Embryonic facial prominence (tissue), 1 donor: ENCODE data around the gene NME4.
"Not testable (repeated sequence)": the region's sequence is repeated elsewhere in the genome, so short reads cannot be mapped to it uniquely, and the experiment has no call there.

Experiments used
- DNase-seq: peaks from one replicate; pipeline ENCODE4 v3.0.0-alpha.2; 2016; ENCODE audit errors: extremely low spot score

Gene NME4

DNA sequence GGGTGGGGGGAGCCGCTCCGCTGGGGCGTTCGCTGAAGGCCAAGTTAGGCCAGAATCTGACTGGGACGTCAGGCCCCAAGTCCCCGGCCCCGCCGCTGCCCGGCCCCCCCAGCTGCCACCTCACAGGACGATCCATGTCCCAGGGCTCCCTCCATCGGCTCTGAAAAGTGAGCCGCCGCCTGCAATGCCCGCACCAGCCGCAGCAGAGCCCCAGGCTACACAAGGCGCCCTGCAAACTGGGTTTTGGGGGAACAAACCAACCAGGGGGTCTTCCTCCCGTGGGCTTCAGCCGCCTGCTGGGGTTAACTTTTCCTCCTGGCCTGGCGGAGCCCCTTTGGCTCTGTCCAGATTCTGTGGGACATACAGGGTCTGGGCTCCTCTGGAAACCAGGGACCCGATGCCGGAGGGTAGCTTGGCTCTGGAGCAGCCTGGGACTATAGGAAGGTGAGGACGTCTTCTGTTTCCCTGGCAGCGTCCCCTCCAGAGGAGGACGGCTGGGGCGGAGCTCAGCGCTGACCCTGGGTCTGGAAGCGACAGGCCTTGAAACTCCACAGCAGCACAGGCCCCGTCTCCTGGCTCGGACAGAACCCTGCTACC is 835 bp downstream of the NME4 start:
- peak; percentile 29 for DNase-seq

DNA sequence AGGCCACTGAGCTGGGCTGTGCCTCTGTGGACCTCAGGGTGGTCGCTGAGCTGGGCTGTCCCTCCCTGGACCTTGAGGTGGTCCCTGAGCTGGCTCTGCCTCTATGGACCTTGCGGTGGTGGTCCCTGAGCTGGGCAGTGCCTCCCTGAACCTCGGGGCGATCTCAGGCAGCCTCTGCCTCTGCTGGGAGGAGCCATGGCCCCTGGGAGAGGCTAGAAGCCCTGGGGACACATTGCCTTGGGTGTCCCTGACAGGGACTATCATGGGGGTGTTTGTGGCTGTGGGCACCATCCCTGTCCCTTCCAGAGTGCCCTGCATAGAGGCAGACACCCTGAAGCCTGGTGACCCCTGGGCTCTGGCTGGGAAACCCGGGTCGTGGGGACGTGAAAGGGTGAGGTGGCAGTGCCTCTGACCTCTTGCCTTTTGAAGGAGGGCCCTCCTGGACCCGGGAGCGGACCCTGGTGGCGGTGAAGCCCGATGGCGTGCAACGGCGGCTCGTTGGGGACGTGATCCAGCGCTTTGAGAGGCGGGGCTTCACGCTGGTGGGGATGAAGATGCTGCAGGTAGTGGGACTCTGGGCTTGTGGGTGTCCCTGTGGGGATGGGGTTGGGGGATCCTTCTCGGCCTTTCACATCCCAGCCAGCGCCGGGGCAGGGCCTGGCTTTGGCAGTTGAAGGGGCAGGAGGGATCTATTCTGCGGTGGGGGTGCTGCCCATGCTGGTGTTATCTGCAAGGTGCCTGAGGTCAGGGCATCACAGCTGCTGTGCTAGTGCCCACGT is 1.8 kb downstream of the NME4 start:
- no peak for DNase-seq

DNA sequence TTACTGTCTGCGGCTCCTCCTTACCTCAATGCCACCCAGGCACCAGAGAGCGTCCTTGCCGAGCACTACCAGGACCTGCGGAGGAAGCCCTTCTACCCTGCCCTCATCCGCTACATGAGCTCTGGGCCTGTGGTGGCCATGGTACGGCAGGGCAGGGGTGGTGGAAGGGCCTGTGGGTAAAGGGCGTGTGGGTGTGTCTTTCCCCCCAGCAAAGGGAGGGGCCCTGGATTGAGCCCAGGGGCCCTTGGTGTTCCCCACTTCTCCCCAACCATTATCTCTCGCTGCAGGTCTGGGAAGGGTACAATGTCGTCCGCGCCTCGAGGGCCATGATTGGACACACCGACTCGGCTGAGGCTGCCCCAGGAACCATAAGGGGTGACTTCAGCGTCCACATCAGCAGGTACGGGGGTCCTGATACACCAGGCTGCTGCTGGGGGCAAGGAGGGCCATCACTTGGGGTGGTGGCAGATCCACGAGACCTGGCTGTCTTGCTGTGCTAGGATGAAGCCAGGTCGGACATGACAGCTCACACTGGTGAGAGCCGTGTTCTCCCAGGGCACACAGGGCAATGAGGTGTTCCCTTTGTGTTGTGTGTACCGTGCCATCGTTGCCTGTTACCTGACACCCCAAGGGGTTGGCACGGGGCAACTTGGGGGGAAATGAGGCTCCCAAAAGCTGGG is 2.5 kb downstream of the NME4 start:
- DNase-seq: no peak

DNA sequence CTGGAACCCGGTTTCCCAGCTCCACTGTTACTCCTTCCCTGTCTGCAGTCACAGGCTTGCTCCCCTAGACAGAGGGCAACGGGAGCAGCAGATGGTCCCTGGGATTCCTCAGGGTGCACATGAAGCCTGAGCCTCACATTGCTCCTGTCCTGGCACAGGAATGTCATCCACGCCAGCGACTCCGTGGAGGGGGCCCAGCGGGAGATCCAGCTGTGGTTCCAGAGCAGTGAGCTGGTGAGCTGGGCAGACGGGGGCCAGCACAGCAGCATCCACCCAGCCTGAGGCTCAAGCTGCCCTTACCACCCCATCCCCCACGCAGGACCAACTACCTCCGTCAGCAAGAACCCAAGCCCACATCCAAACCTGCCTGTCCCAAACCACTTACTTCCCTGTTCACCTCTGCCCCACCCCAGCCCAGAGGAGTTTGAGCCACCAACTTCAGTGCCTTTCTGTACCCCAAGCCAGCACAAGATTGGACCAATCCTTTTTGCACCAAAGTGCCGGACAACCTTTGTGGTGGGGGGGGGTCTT is 3.1 kb downstream of the NME4 start:
- no peak for DNase-seq

DNA sequence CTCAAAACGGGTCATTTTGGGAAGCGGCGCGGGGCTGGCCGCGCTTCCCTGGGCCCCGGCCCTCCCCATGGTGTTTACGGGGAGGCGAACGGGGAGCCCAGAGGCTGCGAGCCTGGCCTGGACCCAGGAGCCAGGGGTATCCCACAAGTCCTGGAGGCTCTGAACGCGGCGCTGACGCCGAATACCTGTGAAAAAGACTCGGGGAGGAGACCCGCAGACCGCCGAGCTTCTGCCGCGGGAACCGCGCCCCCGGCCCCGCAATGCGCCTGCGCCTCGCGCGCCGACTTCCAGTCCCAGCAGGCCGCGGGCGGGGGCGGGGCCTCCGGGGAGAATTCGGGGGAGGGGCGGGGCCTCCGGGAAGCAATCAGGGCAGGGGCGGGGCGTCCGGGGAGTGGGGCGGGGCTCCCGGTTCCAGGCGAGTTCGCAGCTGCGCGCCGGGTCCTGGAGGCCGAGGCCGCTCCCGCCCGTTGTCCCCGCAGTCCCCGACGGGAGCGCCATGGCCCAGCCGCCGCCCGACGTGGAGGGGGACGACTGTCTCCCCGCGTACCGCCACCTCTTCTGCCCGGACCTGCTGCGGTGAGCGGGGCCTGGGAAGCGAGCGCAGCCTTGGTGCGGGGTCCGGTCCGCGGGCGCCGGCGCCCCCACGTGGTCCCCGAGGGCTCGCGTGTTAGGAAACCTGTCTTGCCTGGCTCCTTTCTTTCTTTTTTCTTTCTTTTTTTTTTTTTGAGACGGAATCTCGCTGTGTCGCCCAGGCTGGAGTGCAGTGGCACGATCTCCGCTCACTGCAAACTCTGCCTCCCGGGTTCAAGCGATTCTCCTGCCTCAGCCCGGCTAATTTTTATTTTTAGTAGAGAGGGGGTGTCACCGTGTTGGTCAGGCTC is 4.7 kb downstream of the NME4 start, which contains the start of gene DECR2:
Gene DECR2, plus strand, starts transcription at position 418 of the 881 bp plus-strand sequence. Its CDS starts 79 bp downstream, at position 497.
- peak; percentile 79 for DNase-seq

DNA sequence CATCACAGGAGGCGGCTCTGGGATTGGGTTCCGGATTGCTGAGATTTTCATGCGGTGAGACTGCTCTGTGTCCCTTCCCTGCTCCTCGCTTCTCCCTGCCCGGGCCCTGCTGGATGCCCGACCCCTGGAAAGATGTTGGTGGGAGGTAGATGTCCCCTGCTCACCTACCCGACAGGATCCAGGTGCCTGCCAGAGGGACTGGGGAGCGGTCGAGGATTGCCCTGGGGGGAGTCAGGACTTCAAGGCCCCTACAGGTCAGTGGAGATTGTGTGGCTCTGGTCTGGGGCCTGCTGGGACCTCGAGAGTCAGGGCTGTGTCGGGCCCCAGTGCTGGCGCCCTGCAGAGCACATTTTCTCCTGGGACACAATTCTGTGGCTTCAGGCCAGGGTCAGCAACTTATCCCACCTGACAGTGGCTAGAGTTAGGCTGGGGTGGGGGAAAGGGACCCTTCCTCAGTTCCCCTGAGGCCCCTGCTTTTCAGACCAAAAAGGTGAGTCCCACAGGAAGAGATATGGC is 8.0 kb downstream of the NME4 start:
- no peak for DNase-seq

DNA sequence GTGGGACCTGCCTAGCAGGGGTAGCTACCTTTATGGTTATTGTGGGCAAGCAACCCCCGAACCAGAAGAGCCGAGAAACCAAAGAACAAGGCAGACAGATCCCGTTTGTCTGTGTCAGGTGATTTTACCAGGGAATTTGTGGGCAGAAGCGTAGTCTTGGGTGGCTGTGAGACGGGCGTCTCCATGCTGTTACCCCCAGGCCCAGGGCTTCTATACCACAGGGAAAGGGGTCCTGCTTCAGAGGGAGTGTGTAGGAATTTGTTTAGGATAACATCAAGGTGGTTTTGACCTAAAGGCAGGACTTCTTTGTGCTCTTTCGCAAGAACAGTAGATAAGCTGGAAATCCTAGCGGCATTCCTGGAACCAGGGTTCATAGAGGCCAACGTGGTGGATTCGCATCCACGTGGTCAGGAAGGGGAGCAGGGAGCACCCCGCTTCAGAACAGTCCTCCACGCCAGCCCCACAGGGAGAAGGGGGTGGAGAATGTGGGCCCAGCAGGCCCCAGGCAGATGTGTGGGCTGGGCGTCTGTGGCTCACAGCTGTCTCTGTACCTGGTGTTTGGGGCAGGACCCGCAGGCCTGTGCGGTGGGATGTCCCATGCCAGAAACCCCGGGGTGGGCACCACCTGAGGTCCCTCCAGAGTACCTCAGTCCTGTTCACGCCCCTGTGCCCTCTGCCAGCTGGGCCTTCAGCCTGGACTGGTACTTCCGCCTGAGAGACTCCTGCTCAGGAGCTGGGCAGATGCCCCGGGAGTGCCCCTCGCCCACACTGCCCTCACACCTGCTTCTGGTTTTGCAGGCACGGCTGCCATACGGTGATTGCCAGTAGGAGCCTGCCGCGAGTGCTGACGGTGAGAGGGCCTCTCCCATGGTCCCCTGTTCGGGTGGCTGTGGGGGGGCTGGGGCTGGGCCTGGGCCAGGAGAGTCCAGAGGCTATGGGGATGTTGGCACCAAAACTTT is 8.8 kb downstream of the NME4 start:
- no peak for DNase-seq

DNA sequence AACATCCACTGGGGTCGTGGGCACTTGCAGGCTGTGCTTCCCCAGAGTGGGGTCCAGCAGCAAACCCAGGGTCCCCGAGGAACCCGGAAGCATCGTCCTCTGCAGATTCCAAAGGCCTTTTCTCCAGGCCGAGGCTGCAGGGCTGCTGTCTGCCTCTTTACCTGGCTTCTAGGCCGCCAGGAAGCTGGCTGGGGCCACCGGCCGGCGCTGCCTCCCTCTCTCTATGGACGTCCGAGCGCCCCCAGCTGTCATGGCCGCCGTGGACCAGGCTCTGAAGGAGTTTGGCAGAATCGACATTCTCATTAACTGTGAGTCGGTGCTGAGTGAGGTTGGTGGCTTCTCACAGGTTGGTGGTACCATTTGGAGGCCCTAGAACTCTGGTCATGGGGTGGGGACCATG is 10.3 kb downstream of the NME4 start:
- no peak for DNase-seq

DNA sequence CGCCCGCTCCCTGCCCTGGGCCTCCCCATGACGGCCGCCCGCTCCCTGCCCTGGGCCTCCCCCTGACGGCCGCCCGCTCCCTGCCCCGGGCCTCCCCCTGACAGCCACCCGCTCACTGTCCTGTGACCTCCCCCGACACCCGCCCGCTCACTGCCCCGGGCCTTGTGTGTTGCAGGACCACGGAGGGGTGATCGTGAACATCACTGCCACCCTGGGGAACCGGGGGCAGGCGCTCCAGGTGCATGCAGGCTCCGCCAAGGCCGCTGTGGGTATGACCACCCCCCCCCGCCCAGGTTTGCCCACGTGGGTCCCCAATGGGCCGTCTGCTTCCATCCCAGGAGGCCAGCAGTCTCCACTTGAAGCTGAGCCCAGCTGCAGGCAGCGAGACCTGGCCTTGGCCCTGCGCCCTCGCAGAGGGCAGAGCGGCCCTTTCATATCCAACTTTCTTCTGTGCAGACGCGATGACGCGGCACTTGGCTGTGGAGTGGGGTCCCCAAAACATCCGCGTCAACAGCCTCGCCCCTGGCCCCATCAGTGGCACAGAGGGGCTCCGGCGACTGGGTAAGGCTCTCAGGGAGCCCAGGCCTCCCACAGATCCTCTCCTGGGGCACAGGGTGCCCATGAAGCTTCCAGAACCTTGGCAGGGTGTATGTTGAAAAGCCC is 13.6 kb downstream of the NME4 start:
- no peak for DNase-seq

DNA sequence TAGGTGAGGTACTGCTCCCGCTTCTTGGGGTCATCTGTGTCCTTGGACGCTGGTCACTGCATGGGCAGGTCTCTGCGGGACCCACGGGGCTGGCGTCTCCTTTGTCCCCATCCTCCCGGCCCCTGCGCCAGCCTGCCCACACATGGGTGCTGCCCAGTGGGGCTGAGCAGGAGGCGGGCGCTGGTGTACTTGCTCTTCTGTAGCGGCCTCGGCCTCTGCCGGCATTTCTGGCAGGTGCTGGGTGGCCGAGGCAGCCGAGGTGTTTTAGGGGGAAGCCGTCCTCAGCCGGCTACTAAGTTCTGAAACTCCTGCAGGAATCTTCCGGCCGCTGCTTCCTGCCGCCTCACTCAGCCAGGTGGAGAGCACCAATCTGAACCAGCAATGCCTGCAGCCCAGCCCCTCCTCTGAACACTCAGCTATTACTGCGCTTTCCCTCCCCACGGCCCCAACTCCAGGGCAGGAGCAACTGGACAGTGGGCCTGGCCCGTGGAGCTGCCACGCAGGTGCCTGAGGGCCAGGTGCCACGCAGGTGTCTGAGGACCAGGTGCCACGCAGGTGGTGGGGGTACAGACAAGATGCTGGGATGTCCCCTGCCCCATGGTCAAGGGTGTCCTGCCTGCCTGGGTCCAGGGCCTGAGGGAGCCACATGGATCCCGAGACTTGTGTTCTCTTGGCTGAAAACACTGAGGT is 14.7 kb downstream of the NME4 start:
- DNase-seq: no peak

DNA sequence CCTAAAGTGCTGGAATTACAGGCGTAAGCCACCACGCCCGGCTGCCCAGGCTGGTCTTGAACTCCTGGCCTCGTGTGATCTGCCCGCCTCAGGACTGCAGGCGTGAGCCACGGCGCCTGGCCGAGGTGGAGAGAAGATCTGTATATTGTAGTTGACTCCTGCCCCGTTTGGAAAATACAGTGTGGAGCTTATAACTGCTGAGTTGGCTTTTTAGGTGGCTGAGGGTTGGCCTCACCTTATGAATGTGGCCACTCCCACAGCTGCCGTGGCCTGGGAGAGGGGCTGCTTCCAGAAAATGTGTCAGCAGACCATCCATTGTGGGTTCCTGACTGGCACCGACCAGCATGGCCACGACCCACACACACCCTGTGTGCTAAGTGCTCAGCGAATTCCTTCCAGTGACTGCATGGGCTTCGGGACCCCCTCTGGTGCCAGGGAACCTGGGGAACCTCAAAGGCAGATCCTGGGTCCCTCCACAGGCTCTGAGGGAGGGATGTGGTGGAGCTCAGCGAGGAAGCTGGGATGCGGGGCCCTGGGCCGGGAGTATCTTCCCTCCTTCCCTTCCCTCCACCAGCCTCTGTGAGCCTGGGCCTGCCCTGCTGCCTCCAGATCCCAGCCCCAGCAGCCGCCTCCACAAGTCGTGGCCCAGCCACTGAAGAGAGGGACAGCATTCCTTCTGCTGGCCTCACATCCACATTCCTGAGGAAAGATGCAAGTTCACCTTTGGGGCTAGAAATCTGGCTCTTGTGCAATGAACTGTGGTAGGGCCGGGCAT is 17.6 kb downstream of the NME4 start:
- no peak for DNase-seq

DNA sequence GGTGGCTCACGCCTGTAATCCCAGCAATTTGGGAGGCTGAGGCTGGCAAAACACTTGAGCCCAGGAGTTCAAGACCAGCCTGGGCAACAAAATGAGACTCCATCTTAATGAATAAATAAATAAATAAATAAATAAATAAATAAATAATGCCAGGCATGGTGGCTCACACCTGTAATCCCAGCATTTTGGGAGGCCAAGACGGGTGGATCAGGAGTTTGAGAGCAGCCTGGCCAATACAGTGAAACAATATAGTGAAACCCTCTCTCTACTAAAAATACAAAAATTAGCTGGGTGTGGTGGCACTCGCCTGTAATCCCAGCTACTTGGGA is 18.1 kb downstream of the NME4 start:
- DNase-seq: not testable (repeated sequence)

DNA sequence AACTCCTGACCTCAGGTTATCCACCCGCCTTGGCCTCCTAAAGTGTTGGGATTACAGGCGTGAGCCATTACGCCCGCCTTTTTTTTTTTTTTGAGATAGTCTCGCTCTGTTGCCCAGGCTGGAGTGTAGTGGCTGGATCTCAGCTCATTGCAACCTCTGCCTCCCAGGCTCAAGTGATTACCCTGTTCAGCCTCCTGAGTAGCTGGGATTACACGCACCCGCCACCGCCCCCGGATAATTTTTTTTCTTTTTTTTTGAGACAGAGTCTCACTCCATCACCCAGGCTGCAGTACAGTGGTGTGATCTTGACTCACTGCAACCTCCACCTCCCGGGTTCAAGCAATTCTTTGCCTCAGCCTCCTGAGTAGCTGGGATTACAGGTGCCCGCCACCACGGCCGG is 25.2 kb downstream of the NME4 start:
- not testable (repeated sequence) for DNase-seq

DNA sequence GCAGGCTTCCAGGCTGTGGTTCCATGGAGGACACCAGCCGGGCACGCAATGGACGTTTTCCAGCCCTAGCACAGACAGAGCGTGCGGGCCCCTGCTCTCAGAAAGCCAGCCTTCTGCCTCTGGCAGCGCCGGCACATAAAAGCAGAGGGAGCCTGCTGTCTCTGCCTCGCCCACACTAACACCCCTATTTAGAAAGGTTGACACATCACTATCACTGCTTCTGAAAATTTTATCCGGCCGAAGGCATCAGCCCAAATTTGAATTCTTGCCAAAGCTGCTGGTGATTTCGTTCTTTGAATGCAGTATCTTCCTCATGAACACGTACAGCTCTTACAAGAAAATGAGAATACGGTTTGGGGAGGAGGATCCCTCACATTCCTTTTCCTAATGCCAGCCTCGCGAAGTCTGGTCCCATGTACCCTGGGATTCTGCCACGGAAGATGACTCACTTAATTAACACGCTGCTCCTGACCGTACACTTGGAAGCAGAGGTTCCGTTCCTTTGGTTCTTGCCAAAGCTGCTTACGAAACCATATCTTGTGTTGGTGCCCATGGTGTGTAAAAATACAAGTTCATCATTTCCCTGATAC is 27.1 kb downstream of the NME4 start:
- no peak for DNase-seq

DNA sequence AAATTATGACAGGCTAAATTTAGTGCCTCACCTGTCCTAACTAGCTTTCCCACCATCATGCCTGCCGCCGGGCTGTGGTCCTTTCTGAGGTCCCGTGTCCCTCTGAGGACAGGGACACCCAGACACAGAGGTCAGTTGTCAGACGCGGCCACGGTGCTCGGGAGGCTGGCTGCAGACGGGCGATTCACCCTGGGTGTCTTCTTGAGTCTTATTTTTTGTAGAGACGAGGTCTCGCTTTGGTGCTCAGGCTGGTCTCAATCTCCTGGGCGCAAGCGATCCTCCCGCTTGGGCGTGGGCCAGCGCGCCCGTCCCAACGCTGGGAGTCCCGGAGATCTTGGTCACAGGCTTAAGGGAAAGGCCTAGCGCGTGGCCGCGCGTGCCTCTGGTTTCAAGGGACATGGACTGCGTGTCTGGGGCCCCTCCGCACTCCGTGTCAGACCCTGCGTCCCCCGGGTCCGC is 27.7 kb downstream of the NME4 start:
- DNase-seq: no peak

DNA sequence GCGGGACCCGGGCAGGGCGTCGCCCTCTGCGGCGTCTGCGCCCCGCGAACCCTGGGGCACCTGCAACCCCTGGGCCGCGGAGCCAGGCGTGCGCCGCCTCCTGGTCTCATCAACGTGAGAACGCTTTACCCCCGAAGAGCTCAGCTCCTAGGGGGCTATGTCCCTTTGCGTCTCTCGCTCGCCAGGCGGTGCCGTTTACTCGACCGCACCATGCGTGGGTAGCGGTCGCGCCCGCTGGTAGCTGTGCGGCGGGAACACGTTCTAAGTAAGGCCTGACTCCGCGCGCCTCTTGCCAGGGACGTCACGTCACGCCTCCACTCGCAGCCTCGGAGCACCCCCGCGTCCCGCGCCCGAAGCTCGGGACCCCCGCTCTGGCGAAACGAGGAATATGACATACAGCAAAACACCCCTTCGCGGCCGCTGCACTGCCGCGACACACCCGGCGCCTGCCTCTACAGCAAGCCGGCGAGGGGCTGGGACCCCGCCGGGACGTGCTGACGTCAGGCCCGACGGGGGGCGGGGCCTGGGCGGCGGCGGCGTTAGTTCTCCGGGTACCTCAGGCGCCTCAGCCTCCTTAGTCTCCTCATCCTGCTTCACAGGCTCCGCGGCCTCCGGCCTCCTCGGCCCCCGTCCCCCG is 28.2 kb downstream of the NME4 start, which contains the start of gene RAB11FIP3:
Gene RAB11FIP3, plus strand, starts transcription at position 568 of the 637 bp plus-strand sequence. CDS start 358 bp downstream, outside the sequence.
- DNase-seq: peak; percentile 58

DNA sequence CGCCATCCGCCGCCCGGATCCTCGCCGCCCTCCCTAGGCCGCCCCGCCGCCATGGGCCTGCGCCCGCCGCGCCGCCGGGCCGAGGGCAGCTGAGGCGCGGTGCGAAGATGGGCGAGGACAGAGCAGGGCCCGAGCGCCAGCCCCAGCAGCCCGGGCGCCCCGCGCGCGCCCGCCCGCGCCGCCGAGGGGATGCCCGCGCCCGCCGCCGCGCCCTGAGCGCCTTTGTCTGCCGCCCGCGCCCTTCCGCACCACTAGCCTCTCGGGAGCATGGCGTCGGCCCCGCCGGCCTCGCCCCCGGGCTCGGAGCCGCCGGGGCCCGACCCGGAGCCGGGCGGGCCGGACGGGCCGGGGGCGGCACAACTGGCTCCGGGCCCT is 28.7 kb downstream of the NME4 start:
- no peak for DNase-seq
